Measurements from ENCODE around the gene IL20RA. TPM values are rescaled to one million over a fixed set of nuclear protein-coding genes. Genes with fewer than 3 reads are reported as not detected.

IL20RA gene
- total and polyA plus RNA-seq, 2 donors from 2014 or later, result 0.16 to 0.34 TPM

DNA sequence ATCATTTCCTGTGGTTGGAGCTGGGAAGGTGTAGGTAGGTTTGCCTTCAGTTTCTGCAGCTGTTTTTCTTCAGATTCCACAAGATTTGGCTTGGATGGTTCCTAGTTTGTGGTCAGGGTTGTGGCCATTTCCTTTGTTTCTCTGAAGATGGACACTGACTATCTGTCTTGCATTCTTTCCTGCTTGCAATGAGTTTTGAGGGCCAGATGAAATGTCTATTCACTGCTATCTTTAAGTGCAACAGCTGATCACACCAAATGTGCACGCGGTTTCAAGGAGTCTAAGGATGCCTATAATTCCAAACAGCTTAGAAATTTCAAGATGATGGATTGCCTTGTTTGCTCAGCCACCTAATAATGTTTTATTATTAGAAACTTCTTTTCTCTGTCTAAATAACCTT lies 28.4 kb downstream of the IL20RA start:
- Histone ChIP-seq H3K9ac (ENCODE audit: low read length in 3 of 3) (no peak overlapping the region), H3K27ac (ENCODE audit: low read depth in 2 of 2, low read length in 2 of 2) (no peak overlapping the region), H3K9me3 (ENCODE audit: control insufficient read depth in 2 of 3, insufficient read depth in 1 of 3, low read length in 3 of 3) (no peaks in the 10 kb centered on the region), H3K4me1 (ENCODE audit: control insufficient read depth in 2 of 3, insufficient read depth in 2 of 3, low read depth in 1 of 3, low read length in 3 of 3) (no peaks in the 10 kb centered on the region), H3K36me3 (ENCODE audit: control insufficient read depth in 2 of 3, insufficient read depth in 3 of 3, low read length in 3 of 3) (no peaks in the 10 kb centered on the region), H3K27me3 (ENCODE audit: control insufficient read depth, insufficient read depth, low read length) (no peaks in the 10 kb centered on the region), H3K4me3 (ENCODE audit: low read length in 3 of 3) (no peak overlapping the region)
- intact Hi-C loops (cut with DNase I), result no loop called here
- TF ChIP-seq, protein P1, sequence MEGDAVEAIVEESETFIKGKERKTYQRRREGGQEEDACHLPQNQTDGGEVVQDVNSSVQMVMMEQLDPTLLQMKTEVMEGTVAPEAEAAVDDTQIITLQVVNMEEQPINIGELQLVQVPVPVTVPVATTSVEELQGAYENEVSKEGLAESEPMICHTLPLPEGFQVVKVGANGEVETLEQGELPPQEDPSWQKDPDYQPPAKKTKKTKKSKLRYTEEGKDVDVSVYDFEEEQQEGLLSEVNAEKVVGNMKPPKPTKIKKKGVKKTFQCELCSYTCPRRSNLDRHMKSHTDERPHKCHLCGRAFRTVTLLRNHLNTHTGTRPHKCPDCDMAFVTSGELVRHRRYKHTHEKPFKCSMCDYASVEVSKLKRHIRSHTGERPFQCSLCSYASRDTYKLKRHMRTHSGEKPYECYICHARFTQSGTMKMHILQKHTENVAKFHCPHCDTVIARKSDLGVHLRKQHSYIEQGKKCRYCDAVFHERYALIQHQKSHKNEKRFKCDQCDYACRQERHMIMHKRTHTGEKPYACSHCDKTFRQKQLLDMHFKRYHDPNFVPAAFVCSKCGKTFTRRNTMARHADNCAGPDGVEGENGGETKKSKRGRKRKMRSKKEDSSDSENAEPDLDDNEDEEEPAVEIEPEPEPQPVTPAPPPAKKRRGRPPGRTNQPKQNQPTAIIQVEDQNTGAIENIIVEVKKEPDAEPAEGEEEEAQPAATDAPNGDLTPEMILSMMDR (IDR thresholded peaks at IDR 0.05; ENCODE audit: borderline replicate concordance, extremely low read depth, insufficient read depth), result no peak
- no peak for FAIRE-seq
- peak in 2 of 5 donors; percentile 16 to 22 for DNase-seq

DNA sequence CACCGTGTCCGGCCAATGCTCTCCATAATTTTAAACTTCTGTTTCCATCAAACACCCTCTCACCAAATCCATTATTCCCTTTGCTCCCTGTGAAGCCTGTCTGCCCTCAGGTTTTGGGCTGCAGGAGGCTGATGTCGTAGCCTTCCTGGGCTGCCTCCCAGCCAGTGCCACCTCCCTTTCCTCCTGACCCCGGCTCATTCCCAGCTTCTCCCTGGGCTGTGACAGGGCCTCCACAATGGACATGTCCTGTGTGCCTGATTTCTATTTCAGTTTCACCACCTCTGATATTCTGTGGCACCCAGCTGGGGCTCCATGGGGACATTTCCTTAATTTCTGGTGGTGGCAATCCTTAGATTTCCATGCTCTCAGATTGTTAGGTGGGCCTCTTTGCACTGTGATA lies 28.8 kb downstream of the IL20RA start:
- Histone ChIP-seq H3K4me1 (ENCODE audit: control insufficient read depth in 2 of 3, insufficient read depth in 2 of 3, low read depth in 1 of 3, low read length in 3 of 3) (no peaks in the 10 kb centered on the region), H3K4me3 (ENCODE audit: low read length in 3 of 3) (no peak overlapping the region), H3K36me3 (ENCODE audit: control insufficient read depth in 2 of 3, insufficient read depth in 3 of 3, low read length in 3 of 3) (no peaks in the 10 kb centered on the region), H3K9me3 (ENCODE audit: control insufficient read depth in 2 of 3, insufficient read depth in 1 of 3, low read length in 3 of 3) (no peaks in the 10 kb centered on the region), H3K9ac (ENCODE audit: low read length in 3 of 3) (no peak overlapping the region), H3K27me3 (ENCODE audit: control insufficient read depth, insufficient read depth, low read length) (no peaks in the 10 kb centered on the region), H3K27ac (ENCODE audit: low read depth in 2 of 2, low read length in 2 of 2) (no peak overlapping the region)
- intact Hi-C loops (cut with DNase I), result no loop called here
- TF ChIP-seq, protein P1 (IDR thresholded peaks at IDR 0.05; ENCODE audit: borderline replicate concordance, extremely low read depth, insufficient read depth), result no peak
- FAIRE-seq (no peak), DNase-seq (no peak)

DNA sequence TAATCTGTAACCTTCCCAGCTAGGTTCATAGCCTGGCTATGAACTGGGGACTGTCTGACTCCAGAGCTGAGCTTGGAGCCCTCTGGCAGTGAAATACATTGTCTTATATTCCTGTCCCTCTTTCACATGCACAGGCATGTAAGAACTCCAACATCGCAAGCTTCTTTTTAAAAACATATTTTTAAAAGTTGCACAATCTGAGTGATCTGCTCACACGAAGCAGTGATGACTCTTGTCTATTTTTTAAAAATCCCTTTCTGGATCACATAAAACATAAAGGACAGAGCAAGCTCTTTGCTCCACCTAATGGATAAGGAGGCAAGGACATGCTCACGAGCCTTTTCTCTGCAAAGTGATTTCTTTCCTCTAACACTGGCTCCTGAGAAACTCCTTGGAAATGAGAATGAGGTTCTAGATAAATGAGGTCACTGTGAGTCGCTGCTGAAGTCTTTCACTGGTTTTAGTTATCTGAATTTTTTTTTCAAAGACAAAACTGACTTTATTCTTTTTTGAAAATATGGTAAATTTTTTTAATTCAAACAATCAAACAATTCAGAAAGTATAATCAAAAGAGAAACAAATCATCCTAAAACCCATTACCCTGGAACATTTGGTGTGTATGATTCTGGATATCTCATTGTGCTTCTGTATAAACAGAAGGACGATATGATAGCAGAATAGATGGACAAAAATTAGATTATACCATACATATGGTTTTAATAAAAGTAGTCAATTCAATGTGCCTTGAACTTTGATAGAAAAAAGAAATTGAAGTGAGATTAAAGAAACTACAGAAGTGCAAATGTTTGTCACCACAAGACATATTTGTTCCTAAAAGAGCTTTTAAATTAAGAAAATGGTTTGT lies 30.8 kb downstream of the IL20RA start:
- DNase-seq, result peak in 2 of 5 donors; percentile 30 to 62
- H3K9ac ChIP-seq (ENCODE audit: low read length in 3 of 3), result no peak overlapping the region

More for the DNA sequence above, 30.8 kb downstream of the IL20RA start:
- FAIRE-seq, result no peak
- Histone ChIP-seq H3K9me3 (ENCODE audit: control insufficient read depth in 2 of 3, insufficient read depth in 1 of 3, low read length in 3 of 3) (no peaks in the 10 kb centered on the region), H3K27ac (ENCODE audit: low read depth in 2 of 2, low read length in 2 of 2) (no peak overlapping the region), H3K36me3 (ENCODE audit: control insufficient read depth in 2 of 3, insufficient read depth in 3 of 3, low read length in 3 of 3) (no peaks in the 10 kb centered on the region), H3K4me1 (ENCODE audit: control insufficient read depth in 2 of 3, insufficient read depth in 2 of 3, low read depth in 1 of 3, low read length in 3 of 3) (no peaks in the 10 kb centered on the region), H3K27me3 (ENCODE audit: control insufficient read depth, insufficient read depth, low read length) (no peaks in the 10 kb centered on the region), H3K4me3 (ENCODE audit: low read length in 3 of 3) (no peak overlapping the region)
- intact Hi-C loops (cut with DNase I), result no loop called here
- TF ChIP-seq, protein P1 (IDR thresholded peaks at IDR 0.05; ENCODE audit: borderline replicate concordance, extremely low read depth, insufficient read depth), result peak; percentile 11

Measured in kidney (tissue), 14 donors.